Stimulated activated CD4-positive, alpha-beta T cell treated with anti-CD3 and anti-CD28 coated beads, TNF-alpha, amount 100 ng/mL, for 24 hours (primary cell): ENCODE results near the gene SCYL3.

Experiments
- DNase-seq, 3 experiments: peaks; one replicate each; pipeline ENCODE4 v3.0.0-alpha.2; 2020; ENCODE audit warnings: low read depth in 3 of 3

The SCYL3 gene

DNA sequence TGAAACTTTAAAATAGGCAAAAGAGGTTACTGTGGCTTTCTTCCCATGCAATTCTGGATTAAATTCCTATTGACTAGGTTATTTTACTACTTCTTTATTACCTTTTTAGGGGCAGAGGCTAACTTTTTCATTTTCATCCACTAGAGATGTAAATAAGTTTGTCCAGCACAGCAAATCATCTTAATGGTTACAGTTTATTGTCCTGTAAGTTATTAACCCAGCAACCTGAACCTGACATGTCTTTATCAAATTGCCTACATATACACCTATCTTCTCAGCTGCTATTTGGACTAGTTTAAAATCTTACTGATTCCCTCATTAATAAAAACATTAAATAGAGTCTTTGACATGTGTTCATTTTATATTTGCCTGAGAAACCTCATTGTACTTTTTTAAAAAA lies 6.9 kb upstream of the SCYL3 start:
- DNase-seq = no peak

GRCh38 chr1:169899519-169900217 lies 6.0 kb upstream of the SCYL3 start:
- DNase-seq = no peak

- no peak for DNase-seq
These were observed 2.3 kb upstream of the SCYL3 start for GRCh38 chr1:169896013-169896412.

DNA sequence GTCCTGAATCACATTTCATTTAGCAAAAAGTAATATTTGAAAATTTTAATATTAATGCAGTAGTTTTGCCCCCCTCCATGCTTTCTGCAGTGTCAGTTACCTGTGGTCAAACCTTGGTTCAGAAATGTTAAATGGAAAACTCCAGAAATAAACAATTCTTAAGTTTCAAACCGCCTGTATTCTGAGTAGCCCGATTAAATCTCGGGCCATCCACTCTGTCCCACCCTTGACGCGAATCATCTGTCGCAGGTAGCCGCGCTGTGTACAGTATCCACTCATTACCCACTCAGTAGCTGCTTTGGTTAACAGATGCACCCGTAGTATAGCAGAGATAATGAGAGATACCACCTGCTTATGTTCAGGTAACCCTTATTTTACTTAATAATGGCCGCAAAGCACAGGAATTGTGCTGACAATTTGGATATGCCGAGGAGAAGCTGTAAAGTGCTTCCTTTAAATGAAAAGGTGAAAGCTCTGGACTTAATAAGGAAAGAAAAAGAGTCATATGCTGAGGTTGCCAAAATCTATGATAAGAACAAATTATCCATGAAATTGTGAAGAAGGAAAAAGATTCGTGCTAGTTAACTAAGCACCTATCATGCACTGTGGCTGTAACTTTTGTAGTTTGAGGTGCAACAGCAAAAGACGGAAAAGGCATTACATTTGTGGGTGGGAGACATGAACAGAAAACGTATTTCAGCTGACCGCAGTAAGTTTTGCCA lies 889 bp upstream of the SCYL3 start:
- DNase-seq = no peak

- DNase-seq = peak in 1 of 3 experiments; percentile 5
These were observed 610 bp downstream of the SCYL3 start for GRCh38 chr1:169892927-169893644.

DNA sequence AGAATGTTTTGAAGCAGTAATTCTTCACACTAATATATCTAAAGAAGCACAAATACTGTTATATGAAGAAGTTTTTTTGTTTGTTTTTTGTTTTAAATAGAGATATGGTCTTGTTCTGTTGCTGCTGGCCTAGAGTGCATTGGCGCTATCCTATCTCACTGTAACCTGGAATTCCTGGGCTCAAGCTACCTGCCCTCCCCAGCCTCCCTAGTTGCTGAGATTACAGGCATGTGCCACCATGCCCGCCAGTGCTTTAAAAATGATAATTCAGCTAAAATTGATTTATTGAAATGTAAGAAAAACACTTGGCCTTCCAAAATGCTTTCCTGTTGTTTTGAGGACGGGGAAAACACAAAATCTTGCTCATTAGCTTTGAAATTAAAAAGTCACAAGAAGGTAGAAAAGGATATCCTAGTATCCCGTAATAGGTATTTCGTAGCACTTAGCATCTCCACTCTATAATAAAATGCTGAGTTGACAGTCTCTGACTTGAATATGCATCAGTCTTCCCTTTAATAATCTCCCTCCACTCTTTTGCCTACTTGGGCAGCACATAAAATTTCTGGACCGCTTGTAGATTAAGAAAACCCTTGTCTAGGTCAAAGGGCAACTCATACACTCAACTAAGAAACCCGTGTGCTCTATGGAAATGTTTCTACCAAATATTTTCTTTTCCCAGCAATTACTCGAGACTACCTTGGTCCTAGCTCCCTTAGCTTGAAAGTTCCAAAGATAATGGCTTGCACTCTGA lies 1.3 kb downstream of the SCYL3 start:
- DNase-seq = no peak

DNA sequence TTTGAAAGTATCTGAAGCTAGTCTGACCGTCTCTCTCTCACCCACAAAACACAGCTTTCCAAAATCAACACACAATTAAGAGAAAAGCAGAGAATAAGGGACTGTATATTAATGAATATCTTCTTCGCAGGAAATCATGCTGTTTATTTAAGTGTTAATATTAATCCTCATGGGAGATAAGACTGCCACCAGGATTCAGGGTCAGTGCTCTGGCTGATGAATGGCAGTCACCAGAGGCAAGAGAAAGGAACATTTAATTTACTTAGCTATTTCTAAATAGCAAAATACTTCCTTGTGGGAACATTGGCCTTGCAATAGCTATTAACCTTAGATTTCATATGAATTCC lies 2.2 kb downstream of the SCYL3 start:
- no peak for DNase-seq

DNA sequence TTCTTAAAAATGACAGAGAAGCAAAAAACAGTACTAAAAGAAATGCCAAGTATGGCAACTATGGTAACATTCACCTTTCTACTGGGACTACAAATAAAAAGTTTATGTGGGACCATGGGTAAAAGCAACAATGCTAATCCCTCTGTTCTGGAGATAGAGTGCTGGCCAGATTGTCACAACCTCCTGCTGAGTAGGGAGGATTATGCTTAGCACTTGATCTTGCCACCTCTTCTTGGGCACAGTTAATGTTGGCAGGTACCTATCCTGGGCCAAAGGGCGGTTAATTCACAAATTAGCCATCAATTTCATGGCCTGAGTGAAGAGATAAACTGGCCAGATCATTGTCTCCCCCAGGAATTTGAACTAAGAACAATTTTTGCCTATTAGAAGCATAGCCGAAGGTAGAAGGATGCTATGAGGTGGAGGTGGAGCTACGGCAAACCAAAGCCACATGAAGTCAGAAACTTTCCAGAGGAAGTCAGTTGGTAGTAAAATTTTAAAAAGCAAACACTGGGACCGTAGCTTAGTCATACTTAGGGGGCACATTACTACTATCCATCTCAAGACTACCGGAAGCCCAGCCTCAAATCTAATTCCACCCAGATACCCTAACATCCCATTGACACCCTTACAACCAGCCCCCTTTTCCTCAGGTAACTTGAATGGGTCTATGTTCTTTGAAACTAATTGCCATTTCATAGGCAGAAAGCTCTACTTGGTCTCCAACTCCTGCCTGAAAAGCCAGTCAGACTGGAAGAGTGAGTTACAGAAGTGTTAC lies 2.7 kb downstream of the SCYL3 start:
- peak in 1 of 3 experiments; percentile 27 for DNase-seq

GRCh38 chr1:169889871-169890270 lies 3.8 kb downstream of the SCYL3 start:
- DNase-seq = no peak

GRCh38 chr1:169886931-169887330 lies 6.8 kb downstream of the SCYL3 start:
- DNase-seq = no peak

DNA sequence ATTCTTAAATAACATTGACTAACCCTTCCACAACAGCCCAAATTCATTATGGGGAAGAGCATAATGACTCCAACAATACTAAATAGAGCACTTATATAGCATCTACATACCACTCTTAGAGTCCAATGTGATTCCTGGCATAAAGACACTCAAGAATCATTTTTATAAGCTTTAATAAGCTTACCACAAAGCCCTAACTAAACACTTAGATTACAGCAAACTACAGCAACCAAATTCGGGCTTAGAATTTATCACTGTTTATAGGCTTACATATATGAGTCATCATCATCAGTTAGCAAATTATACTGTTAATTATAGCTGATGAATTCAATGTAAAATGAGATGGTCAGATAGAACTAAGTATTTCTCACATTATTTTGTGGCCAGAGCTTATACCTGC lies 7.3 kb downstream of the SCYL3 start:
- DNase-seq = no peak

GRCh38 chr1:169885207-169885606 lies 8.5 kb downstream of the SCYL3 start:
- no peak for DNase-seq

DNA sequence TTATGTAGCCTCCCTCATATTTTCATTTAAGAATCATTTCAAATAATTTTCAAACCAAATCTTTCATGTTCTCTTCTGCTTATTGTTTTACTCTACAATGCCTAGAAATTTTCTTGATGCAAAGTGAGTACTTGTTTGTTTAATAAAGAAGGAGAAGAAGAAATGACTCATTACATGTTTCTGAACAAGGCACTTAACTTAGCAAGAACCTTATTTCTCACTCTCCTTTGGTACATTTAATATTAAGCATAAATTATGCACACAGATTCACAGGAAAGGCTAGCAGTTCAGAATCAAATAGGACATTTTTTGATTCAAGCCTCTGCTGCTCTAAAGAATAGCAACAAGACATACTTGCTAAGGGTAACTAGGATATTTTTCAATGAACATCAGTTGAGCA lies 9.1 kb downstream of the SCYL3 start:
- DNase-seq = no peak

DNA sequence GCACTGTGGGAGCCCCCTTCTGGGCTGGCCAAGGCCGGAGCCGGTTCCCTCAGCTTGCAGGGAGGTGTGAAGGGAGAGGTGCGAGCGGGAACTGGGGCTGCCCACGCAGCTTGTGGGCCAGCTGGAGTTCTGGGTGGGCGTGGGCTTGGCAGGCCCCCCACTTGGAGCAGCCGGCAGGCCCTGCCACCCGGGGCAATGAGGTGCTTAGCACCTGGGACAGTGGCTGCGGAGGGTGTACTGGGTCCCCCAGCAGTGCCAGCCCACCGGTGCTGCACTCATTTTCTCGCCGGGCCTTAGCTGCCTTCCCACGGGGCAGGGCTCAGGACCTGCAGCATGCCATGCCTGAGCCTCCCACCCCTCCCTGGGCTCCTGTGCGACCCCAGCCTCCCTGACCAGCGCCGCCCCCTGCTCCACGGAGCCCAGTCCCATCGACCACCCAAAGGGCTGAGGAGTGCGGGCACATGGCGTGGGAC lies 11.6 kb downstream of the SCYL3 start:
- DNase-seq = no peak

DNA sequence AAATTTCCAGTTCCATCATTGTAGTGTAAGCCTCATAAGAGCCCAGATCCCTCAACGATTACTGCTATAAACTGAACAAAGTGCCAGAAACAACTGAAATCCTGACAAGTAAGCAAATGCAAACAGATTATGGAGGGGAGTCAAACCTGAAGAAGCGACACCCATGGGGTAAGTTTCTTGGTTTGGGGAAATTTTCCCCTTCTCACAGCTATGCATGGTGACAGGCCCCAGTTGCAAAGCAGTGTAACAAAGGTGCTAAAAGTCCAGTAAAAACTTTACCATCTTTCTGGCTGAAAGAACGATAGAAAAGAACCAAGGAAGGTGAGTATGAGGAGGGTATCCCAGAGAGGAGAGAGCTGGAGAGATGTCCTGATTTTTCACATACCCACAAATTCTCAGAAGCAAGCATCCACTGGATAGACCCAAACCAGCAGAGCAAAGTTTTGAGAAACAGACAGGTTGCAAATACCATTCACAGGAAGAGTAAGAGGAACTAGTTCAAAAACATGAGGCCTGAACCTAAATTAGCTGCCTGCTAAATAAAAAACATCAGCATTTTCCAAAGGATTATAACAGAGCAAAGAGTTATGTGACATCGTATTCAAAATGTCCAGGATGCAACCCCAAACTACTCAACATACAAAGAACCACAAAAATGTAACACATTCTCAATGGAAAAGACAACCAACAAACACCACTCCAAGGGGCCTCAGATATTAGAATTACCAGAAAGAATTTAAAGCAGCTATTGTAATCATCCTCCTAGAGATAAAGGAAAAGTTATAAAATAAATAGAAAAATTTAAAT lies 14.5 kb downstream of the SCYL3 start:
- no peak for DNase-seq

DNA sequence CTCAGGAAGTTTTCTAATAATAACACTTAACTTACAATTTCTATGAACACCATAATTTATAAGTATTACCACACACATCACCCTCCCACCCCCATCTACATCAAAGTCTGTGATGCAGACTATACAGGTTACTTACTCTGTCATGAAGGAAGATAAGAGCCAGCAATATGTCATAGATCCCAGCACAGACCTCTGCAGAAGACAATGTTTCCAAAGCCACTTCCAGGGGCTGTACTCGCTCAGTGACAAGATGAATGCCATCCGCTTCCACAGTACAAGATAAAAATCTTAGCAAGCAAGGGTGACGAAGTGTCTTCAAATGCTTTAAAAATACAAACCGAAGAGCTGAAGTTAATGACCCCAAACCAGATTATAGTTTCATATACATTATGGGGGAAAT lies 15.2 kb downstream of the SCYL3 start:
- no peak for DNase-seq

DNA sequence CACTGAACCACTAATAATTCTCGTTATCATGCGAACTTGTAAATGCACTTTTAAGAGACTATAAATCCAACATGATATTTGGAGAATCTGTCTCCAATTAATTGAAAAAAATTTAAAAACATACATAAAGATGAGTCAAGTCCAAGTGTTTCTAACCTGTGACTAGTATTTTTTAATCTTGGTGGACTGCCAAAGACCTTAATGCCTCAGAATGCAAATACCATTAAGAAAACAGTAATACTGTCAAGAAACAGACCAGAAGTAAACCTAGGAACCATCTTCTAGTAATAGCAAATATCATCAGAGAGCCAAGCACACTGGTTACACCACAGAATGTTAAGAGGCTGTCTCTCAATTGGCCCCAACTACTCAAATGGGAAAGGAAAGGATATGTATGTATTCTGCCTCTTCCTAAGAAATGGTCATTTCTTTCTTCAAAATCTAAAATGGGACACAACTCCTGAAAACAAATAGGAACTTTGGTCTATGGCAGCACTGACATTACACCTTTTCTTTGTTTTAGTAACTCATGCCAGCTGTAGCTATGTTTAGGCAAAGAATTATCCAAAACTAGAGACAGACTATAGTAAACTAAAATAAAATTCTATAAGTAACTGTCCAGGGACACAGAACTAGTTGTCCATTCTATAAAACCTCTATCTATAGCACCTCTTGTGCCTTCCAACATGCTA lies 15.8 kb downstream of the SCYL3 start:
- no peak for DNase-seq

DNA sequence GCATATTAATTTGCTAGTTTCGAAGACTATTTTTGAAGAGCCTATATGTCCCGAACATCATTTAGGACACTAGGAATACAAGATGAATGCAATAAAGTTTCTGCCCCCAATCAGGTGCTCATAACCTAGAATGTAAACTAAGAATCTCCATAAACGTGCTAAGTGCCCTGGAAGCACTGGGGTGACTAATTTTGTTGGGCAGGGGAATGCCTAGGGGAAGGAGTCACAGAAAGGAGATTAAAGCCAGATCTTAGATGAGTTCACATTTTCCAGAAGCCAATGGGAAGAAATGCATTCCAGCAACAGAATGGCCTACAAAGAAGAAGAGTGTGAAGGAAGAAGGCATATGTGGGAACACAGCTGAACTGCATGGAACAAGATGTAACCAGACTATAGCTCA lies 19.5 kb downstream of the SCYL3 start:
- no peak for DNase-seq

- DNase-seq = no peak
These were observed 20.0 kb downstream of the SCYL3 start for GRCh38 chr1:169873582-169874199.
